B cell (primary cell): ENCODE results near the gene PARVG. TPM values are rescaled to one million over a fixed set of nuclear protein-coding genes. Genes with fewer than 3 reads are reported as not detected.

Experiments
- ATAC-seq: fragments of 200-7000 bp; cut with Tn5 transposase; one replicate; pipeline ENCODE4 v1.10.0; 2021; ENCODE audit warnings: low read depth, mild to moderate bottlenecking, moderate number of reproducible peaks, moderate library complexity
- CTCF ChIA-PET: fragments of 350-600 bp; sonication (Branson Sonifier 250); formaldehyde crosslinking; loops from one replicate; lab custom pipeline; 2021; ENCODE audit warnings: antibody characterized with exemption, inconsistent platforms; lab: Charles Lee
- POLR2A ChIA-PET: fragments of 350-600 bp; sonication (Branson Sonifier 250); formaldehyde crosslinking; loops from one replicate; lab custom pipeline; 2021; ENCODE audit warnings: antibody characterized with exemption; lab: Charles Lee
- DNase-seq: peaks from one replicate; pipeline ENCODE4 v3.0.0; 2013
- H2AFZ ChIP-seq: 2 replicates; pipeline ENCODE4 v1.6.1; 2012; ENCODE audit warnings: mild to moderate bottlenecking, low read depth, low read length; ENCODE audit not compliant: insufficient read depth, poor library complexity, severe bottlenecking
- H3K27ac ChIP-seq, 2 donors: 1 replicate in 1 of 2; 2 replicates in 1 of 2; pipeline ENCODE4 v1.5.1; 2012 to 2013; ENCODE audit warnings: low read length in 2 of 2, mild to moderate bottlenecking in 2 of 2, moderate library complexity in 1 of 2
- H3K27me3 ChIP-seq, 4 experiments: fragments of 200-600 bp in 1 of 4; sonication (generic) in 1 of 4; replicated peaks in 1 of 4; 1 replicate in 2 of 4; 2 replicates in 2 of 4; pipeline versions ENCODE4 v1.6.1 to v1.7.0; 2013 to 2016; ENCODE audit warnings: low read length in 3 of 4, mild to moderate bottlenecking in 2 of 4, mixed read lengths in 1 of 4, moderate library complexity in 1 of 4; ENCODE audit not compliant: insufficient read depth in 4 of 4, control insufficient read depth in 3 of 4; ENCODE audit errors: control extremely low read depth in 1 of 4
- H3K36me3 ChIP-seq, 2 experiments: replicated peaks in 1 of 2; 1 replicate in 1 of 2; 2 replicates in 1 of 2; pipeline versions ENCODE4 v1.6.1 to v1.7.1; 2013; ENCODE audit warnings: low read length in 1 of 2; ENCODE audit not compliant: insufficient read depth in 2 of 2, control insufficient read depth in 1 of 2; ENCODE audit errors: control extremely low read depth in 1 of 2, extremely low read depth in 1 of 2
- H3K4me1 ChIP-seq, 2 donors: fragments of 200-600 bp in 1 of 2; sonication (generic) in 1 of 2; 1 replicate in 1 of 2; 2 replicates in 1 of 2; pipeline versions ENCODE4 v1.5.1 to v1.6.1; 2013 to 2017; ENCODE audit warnings: low read length in 2 of 2; ENCODE audit not compliant: control insufficient read depth in 2 of 2, insufficient read depth in 2 of 2
- H3K4me2 ChIP-seq: replicated peaks from 2 replicates; pipeline ENCODE3; 2012; ENCODE audit warnings: mild to moderate bottlenecking, low read depth, low read length; ENCODE audit not compliant: poor library complexity, severe bottlenecking
- H3K4me3 ChIP-seq, 5 experiments: fragments of 200-600 bp in 1 of 5; sonication (generic) in 1 of 5; 1 replicate in 3 of 5; 2 replicates in 2 of 5; pipeline versions ENCODE4 v1.5.1 to v1.7.0; 2011 to 2016; ENCODE audit warnings: low read length in 4 of 5, mild to moderate bottlenecking in 4 of 5, low read depth in 2 of 5, control low read depth in 1 of 5, moderate library complexity in 1 of 5; ENCODE audit not compliant: insufficient read depth in 1 of 5; ENCODE audit errors: control extremely low read depth in 1 of 5, extremely low read depth in 1 of 5
- H3K79me2 ChIP-seq: fragments of 200-600 bp; sonication (generic); one replicate; pipeline ENCODE4 v1.6.0; 2016; ENCODE audit warnings: low read length; ENCODE audit not compliant: control insufficient read depth, insufficient read depth
- H3K9ac ChIP-seq: fragments of 200-600 bp; sonication (generic); 2 replicates; pipeline ENCODE4 v1.6.1; 2017; ENCODE audit warnings: mild to moderate bottlenecking, low read length, moderate library complexity
- H3K9me3 ChIP-seq, 3 donors: one replicate each; pipeline versions ENCODE4 v1.6.1 to v1.7.1; 2013; ENCODE audit warnings: low read length in 2 of 3; ENCODE audit not compliant: control insufficient read depth in 2 of 3, insufficient read depth in 1 of 3; ENCODE audit errors: control extremely low read depth in 1 of 3
- H4K20me1 ChIP-seq: 2 replicates; pipeline ENCODE4 v1.6.0; 2012; ENCODE audit warnings: mild to moderate bottlenecking, low read length; ENCODE audit not compliant: insufficient read depth, control insufficient read depth, poor library complexity, severe bottlenecking
- H3K27ac Mint-ChIP-seq: one replicate; pipeline ENCODE4 v1.8.0; 2021; ENCODE audit warnings: mixed read lengths
- H3K27me3 Mint-ChIP-seq: one replicate; pipeline ENCODE4 v1.8.0; 2021; ENCODE audit warnings: mixed read lengths
- H3K4me1 Mint-ChIP-seq: one replicate; pipeline ENCODE4 v1.8.0; 2021; ENCODE audit warnings: mixed read lengths
- H3K4me3 Mint-ChIP-seq: one replicate; pipeline ENCODE4 v1.8.0; 2021; ENCODE audit warnings: mixed read lengths
- H3K9me3 Mint-ChIP-seq: one replicate; pipeline ENCODE4 v1.8.0; 2022; ENCODE audit warnings: mixed read lengths; ENCODE audit not compliant: insufficient read depth
- EZH2 ChIP-seq: IDR thresholded peaks from 2 replicates; pipeline ENCODE4 v1.6.1; 2012; ENCODE audit warnings: borderline replicate concordance, low read depth, mild to moderate bottlenecking, moderate library complexity, low read length; ENCODE audit not compliant: insufficient read depth, poor library complexity, severe bottlenecking
- WGBS: methylation state at CpG from one replicate; pipeline ENCODE4 v1.1.5; 2013; ENCODE audit warnings: missing lambda C conversion rate; ENCODE audit not compliant: insufficient coverage; 5-methylcytosine and 5-hydroxymethylcytosine counted together
- intact Hi-C: fragments of 100-400 bp; cut with micrococcal nuclease; formaldehyde crosslinking; loops from one replicate; pipeline ENCODE4 v1.10.0; 2022
- polyA plus RNA-seq: library from polyadenylated mRNA; depleted of rRNA; stranded (reverse); fragments of >200 nt; gene quantifications from 2 replicates; pipeline ENCODE4 v1.2.3, GENCODE V29; 2012
- total RNA-seq, 2 donors: library from RNA; stranded (reverse); fragments of 120-200 nt in 1 of 2; gene quantifications; 1 replicate in 1 of 2; 2 replicates in 1 of 2; pipeline versions ENCODE4 v1.2.3 to v1.2.4, GENCODE V29; 2013 to 2022
- TF ChIP-seq, protein P1 (sequence below): fragments of 200-600 bp; IDR thresholded peaks from one replicate; pipeline ENCODE4 v1.8.0; 2022; ENCODE audit warnings: antibody characterized with exemption, mild to moderate bottlenecking

Gene PARVG
- total and polyA plus RNA-seq, 2 donors (not counting 1 experiment from before 2014, with no cell fraction given): 247 to 698 TPM

DNA sequence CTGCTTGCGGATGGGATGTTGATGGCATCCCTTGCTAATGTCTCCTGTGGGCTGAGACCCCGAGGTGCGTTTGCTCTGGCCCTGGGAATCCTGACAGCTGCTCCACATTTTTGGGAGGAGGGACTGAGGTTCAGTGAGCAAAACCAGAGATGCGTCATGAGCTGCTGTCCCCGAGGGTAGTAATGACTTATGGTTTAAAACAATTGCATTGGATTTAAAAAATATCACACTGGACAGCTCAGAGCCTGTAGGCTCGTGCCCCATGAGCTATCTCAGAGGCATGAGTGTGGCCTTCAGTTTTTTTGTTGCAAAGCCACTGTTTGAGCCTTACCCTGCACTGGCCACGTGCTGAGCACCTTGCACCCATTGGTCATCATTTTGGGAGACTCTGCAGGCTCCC is 20.9 kb upstream of the PARVG start:
- H3K4me1 ChIP-seq: no peaks in the 10 kb centered on the region
- CTCF ChIA-PET: no interaction called here
- H3K4me3 ChIP-seq: no peak overlapping the region
- H3K4me1 Mint-ChIP-seq: no peaks in the 10 kb centered on the region
- H3K4me3 Mint-ChIP-seq: no peak overlapping the region
- no peak overlapping the region for H2AFZ ChIP-seq
- H3K9ac ChIP-seq: no peak overlapping the region
- TF ChIP-seq, protein P1, sequence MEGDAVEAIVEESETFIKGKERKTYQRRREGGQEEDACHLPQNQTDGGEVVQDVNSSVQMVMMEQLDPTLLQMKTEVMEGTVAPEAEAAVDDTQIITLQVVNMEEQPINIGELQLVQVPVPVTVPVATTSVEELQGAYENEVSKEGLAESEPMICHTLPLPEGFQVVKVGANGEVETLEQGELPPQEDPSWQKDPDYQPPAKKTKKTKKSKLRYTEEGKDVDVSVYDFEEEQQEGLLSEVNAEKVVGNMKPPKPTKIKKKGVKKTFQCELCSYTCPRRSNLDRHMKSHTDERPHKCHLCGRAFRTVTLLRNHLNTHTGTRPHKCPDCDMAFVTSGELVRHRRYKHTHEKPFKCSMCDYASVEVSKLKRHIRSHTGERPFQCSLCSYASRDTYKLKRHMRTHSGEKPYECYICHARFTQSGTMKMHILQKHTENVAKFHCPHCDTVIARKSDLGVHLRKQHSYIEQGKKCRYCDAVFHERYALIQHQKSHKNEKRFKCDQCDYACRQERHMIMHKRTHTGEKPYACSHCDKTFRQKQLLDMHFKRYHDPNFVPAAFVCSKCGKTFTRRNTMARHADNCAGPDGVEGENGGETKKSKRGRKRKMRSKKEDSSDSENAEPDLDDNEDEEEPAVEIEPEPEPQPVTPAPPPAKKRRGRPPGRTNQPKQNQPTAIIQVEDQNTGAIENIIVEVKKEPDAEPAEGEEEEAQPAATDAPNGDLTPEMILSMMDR: no peak
- no peak for TF ChIP-seq EZH2
- DNase-seq (no peak), ATAC-seq (no peak)
- no peaks in the 10 kb centered on the region for H3K9me3 ChIP-seq
- no peaks in the 10 kb centered on the region for H3K79me2 ChIP-seq
- no peaks in the 10 kb centered on the region for H3K9me3 Mint-ChIP-seq
- no peaks in the 10 kb centered on the region for H3K27me3 ChIP-seq
- H3K27ac ChIP-seq: no peak overlapping the region
- peaks cover 0 to 29% of the 10 kb centered on the region in 2 experiments for H3K36me3 ChIP-seq
- H3K27ac Mint-ChIP-seq: no peak overlapping the region
- H3K27me3 Mint-ChIP-seq: no peaks in the 10 kb centered on the region
- intact Hi-C loops: no loop called here
- POLR2A ChIA-PET: no interaction called here
- 89% methylated on average over 5 of the region's 7 CpGs for WGBS
- no peak overlapping the region for H3K4me2 ChIP-seq
- no peaks in the 10 kb centered on the region for H4K20me1 ChIP-seq

DNA sequence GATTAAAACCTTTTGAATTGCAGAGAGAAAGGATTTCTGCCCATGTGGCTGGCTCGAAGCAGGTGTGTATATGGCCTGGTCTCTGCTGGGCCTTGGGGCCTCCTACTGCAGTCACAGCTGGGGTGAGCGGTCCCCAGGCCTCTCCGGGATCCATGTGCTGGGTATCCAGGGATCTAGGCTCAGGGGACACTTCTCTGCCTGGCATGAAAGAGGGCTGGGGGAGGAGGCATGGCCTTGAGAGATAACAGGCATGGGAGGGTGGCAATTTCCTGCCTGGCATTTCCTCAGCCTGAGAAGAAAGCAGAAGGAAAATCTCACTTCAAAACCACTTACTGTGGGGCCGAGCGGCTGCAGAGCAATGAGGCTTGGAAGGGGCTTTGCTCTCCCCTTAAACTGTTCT is 20.3 kb upstream of the PARVG start:
- WGBS: 44% methylated on average over 5 of the region's 5 CpGs
- no peaks in the 10 kb centered on the region for H3K9me3 Mint-ChIP-seq
- H2AFZ ChIP-seq: no peak overlapping the region
- CTCF ChIA-PET: interaction anchor here (0.7 kb wide), 1 partner anchor 198 kb away, joined by 4 read pairs; no protein-coding TSS in a partner anchor
- H3K4me3 Mint-ChIP-seq: no peak overlapping the region
- TF ChIP-seq, protein P1: no peak
- no peak for TF ChIP-seq EZH2
- DNase-seq (no peak), ATAC-seq (no peak)
- H3K27me3 Mint-ChIP-seq: no peaks in the 10 kb centered on the region
- H3K27ac Mint-ChIP-seq: no peak overlapping the region
- H3K79me2 ChIP-seq: no peaks in the 10 kb centered on the region
- H3K36me3 ChIP-seq: peaks cover 0 to 33% of the 10 kb centered on the region in 2 experiments
- no peaks in the 10 kb centered on the region for H3K4me1 ChIP-seq
- no peaks in the 10 kb centered on the region for H3K4me1 Mint-ChIP-seq
- no peaks in the 10 kb centered on the region for H4K20me1 ChIP-seq
- H3K27me3 ChIP-seq: no peaks in the 10 kb centered on the region
- H3K27ac ChIP-seq: no peak overlapping the region
- no peak overlapping the region for H3K4me3 ChIP-seq
- no peak overlapping the region for H3K4me2 ChIP-seq
- no peak overlapping the region for H3K9ac ChIP-seq
- no peaks in the 10 kb centered on the region for H3K9me3 ChIP-seq
- intact Hi-C loops: no loop called here
- POLR2A ChIA-PET: no interaction called here
